ENCODE data around the gene PDCD10.
A peak's percentile ranks its signal among the peaks of the same experiment; 100 is the strongest.

Gene PDCD10

GRCh38 chr3:167734498-167735232 is at the start of gene PDCD10:
Gene PDCD10 (minus strand): TSS chr3:167734892. CDS start chr3:167720157, 14,735 bp downstream.
- peak; percentile 86 to 90 for DNase-seq

DNA sequence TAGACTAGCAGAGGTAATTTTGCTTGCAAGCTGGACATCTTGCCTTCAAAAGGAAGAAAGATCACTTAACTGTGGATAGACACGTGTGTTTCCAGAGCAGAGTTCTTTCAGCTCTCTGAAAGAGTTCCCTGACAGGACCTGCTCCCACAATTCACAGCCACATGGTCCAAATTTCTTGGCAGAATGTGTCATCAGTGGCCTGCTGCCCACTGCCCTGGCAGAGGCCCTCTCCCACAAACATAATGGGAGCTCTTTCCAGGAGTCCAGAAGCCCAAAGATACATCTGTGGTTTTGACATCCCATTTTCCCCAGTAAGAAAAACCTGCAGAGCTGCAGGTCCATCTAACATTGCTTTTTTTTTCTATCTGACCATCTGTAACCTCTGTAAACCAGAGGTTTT is 49.1 kb upstream of the PDCD10 start:
- DNase-seq, result no peak

DNA sequence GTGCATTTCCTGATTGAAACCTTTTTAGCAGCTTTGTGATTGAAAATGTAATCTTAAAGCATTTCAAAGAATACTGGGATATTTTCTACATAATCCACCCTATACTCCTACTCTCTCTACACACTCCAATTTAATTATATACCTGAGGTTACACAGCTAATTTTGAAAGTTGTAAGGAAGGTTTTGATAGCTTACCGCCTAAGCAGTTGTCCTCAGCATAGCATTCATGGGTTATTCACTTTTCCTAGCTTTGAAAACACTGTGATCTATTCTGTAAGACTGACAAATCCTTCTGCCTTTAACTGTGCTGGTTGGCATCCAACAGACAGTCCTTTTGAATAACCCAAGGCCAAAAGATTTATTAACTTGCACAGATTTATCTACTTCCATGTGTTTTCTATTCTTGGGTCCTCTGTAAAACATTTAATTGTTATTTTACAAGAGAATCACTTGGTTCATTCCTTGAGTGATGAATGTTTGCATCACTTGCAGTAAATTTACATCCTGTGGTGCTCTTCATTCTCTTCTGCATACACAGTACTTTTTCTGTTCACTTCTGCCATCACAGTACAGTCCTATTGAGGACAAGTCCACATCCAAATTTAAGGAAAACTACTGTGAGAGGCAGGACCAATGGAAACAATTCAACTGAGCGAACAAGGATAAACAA is 45.7 kb upstream of the PDCD10 start:
- no peak for DNase-seq

- no peak for DNase-seq
Observed at GRCh38 chr3:167777356-167777755, 42.7 kb upstream of the PDCD10 start.

- no peak for DNase-seq
Observed at GRCh38 chr3:167776066-167776685, 41.5 kb upstream of the PDCD10 start.

DNA sequence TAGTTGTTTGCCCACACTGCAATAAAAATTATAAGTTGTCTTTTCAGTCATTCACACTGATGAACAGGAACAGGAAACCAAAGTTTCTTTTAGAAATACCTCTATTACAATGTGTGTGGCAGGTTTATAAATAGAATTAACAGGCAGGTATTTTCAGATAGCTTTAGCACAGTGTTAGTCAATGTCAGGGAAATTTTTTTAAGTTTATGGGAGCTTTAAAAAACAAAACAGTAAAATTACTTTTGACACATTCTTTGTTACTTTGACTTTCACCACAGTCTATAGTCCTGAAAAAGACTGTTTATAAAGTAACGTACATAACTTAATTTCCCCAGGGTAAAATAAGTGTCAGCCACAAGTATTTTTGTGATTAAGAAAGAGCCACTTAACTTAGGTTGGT is 38.9 kb upstream of the PDCD10 start:
- no peak for DNase-seq

- DNase-seq, result no peak
Observed at GRCh38 chr3:167772992-167773391, 38.3 kb upstream of the PDCD10 start.

DNA sequence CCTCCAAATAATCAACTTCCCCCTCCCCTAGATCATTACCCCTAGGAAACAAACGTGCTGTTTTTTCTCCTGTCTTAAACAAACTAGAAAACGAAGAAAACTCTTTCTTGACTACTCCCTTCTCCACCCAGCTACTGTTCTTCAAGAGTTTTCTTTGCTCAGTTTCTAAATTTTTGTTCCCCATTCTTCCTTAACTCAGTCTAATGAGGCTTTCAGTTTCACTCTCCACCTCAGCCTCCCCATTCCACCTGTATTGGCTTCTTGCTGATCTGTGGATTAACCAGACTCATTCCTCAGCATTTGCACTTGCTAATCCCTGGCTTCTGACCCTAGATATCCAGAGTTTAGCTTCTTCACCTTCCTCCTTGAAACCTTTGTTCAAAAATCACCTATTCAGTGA is 27.6 kb upstream of the PDCD10 start:
- no peak for DNase-seq

GRCh38 chr3:167761302-167761701 is 26.6 kb upstream of the PDCD10 start:
- no peak for DNase-seq

GRCh38 chr3:167754049-167754448 is 19.4 kb upstream of the PDCD10 start:
- no peak for DNase-seq

- no peak for DNase-seq
Observed at GRCh38 chr3:167750272-167750971, 15.7 kb upstream of the PDCD10 start.

DNA sequence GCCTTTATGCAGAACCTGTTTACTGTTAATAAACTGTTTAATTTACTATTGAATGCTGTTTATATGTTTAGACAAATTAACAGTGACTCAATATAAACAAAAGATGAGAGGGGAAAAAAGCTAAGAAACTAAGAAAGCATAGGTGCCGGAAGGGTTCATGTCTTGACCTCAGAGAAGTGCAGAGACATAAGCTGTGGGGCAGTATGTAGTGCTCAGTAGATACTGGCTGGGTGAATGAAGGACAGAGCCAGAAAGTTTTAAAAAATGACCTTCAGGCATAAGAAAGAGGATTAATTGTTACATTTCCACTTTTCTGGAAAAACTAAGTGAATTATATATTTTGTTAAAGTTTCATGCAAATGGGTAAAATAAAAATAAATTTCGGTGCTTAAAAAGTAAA is 15.0 kb upstream of the PDCD10 start:
- DNase-seq, result no peak

- no peak for DNase-seq
Observed at GRCh38 chr3:167749209-167749608, 14.5 kb upstream of the PDCD10 start.

DNA sequence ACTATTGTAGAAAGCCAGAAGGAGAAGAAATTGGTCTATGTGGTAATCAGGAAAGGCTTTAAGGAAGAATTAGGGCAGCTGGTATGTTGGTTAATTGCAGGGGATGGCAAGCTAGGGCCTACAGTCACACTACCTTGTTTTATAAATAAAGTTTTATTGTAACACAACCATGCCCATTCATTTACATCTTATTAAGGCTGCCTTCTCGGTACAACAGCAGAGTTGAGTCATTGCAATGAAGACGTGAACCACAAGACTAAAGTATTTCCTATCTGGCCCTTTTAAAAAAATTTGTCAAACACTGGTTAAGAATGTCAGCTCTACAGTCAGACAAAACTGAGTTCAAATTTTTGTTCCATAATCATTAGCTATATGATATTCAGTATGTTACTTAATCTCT is 9.1 kb upstream of the PDCD10 start:
- DNase-seq, result no peak

DNA sequence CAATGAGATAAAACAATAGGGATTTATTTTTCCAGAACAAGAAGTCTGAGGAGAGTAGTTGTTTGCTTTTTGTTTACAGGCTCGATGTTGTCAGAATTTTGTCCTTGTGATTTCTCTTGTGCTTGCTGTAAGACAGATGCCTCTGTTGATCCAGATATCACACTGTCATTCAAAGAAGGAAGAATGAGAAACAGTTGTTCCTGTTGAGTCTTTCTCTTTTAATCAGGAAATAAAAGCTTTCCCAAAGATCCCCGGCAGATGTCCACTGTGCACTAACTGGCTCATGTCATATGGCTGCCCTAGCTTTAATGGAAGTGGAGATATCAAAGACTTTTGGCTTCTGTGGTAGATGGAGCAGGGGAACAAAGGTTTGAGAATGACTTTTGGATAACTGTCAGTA is 7.6 kb upstream of the PDCD10 start:
- no peak for DNase-seq

DNA sequence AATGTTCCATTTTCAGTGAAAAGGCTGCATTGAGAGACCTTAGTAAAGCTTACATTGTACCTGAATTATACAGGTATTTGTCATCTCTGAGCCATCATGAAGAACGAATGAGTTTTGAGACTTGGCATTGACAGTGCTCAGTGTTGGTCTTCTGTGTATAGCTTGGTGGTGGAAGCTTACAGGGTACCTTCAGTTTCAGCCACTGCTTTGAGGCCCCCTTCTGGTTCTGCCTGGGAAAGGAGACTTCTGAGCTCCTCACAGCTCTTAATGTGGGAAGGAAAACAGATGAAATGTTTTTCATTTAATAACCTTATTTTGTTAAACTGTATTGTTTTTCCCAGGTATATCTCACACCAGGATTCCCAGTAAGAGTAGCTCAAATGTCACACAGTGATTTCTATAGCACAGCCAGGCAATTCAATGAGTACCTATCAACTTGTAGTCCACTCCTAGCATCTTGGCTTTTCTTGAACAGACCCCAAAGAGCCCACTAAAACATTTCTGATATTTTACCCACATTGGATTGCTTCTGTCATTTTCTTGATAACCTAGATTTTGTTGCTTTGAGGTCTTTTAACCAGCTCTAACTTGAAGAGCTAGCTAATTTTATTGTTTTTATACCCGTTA is 6.4 kb upstream of the PDCD10 start:
- peak; percentile 2 to 3 for DNase-seq

GRCh38 chr3:167739190-167739810 is 4.6 kb upstream of the PDCD10 start:
- DNase-seq, result no peak

GRCh38 chr3:167738037-167738436 is 3.3 kb upstream of the PDCD10 start:
- DNase-seq, result no peak

DNA sequence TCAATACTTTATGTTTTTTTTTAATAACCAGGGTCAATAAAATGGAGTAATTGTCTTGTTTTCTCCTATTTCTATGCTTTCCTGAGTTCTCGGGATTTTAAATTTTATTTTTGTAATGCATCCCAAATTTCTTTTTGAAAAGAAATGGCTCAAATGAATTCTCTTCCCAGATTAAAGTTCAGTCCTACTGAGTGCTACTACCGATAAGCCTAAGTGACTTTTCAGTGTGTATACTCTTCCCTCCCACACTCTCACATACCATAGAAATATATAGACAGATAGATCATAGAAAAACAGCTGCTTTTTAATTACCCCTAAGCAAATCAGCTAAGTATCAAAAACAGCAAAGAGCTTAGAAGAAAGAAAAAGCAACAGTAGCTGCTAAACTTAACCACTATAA is 2.3 kb upstream of the PDCD10 start:
- DNase-seq, result no peak

- DNase-seq, result no peak
Observed at GRCh38 chr3:167736264-167736787, 1.6 kb upstream of the PDCD10 start.

DNA sequence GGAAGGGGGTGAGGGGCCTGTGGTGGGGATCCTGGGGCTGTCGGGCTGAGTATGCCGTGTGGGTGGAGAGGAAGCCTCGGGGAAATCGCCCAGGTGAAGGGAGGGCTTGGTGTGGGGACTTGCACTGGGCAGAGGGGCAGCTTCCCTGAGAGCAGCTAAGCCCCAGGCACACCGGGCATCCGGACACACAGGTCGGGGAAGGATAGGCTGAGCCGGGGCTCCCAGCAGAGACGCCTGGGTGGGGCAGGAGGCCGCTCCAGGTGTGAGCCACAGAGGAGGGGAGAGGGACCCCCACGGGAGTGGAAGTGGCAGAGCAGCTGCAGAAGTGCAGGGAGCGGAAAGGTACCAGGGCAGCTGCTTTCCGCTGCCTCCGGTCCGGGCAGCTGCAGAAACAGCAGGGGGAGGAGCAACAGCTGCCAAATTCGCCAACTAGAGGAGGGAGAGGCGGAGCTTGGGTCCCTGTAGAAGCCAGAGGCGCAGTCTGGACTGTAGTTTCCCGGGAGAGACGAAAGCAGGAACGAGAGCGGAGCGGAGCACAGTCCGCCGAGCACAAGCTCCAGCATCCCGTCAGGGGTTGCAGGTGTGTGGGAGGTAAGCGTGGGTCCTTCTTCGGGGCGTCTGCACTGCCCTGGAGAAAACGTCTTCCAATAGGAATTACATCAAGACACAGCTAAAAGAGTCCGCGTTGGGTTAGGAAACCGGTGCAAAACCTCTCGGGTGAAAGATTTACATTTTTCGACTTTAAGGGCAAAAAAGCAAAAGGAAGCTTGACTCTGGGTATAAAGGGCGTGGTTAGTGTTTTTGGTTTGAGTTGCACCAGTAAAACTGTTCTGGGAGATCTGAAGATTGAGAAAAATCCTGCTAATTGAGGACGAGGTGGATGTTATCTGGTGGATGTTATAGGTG is 794 bp upstream of the PDCD10 start, which contains the start of gene SERPINI1:
Gene SERPINI1 (plus strand): TSS at position 489 of the 906 bp plus-strand sequence. CDS start 53,408 bp downstream, outside the sequence.
- DNase-seq, result peak; percentile 60 to 66

Data from stimulated activated CD4-positive, alpha-beta T cell treated with anti-CD3 and anti-CD28 coated beads, Interleukin-2, amount 100 ng/mL, for 48 hours (primary cell).